ENCODE results near the gene GOLGA6B.
"Not testable (repeated sequence)": the region's sequence is repeated elsewhere in the genome, so short reads cannot be mapped to it uniquely, and the experiment has no call there.

GOLGA6B gene, protein sequence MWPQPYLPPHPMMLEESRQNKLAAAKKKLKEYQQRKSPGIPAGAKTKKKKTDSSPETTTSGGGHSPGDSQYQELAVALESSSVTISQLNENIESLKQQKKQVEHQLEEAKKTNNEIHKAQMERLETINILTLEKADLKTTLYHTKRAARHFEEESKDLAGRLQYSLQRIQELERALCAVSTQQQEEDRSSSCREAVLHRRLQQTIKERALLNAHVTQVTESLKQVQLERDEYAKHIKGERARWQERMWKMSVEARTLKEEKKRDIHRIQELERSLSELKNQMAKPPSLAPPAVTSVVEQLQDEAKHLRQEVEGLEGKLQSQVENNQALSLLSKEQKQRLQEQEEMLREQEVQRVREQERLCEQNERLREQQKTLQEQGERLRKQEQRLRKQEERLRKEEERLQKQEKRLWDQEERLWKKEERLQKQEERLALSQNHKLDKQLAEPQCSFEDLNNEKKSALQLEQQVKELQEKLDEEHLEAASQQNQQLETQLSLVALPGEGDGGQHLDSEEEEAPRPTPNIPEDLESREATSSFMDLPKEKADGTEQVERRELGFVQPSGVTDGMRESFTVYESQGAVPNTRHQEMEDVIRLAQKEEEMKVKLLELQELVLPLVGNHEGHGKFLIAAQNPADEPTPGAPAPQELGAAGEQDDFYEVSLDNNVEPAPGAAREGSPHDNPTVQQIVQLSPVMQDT

DNA sequence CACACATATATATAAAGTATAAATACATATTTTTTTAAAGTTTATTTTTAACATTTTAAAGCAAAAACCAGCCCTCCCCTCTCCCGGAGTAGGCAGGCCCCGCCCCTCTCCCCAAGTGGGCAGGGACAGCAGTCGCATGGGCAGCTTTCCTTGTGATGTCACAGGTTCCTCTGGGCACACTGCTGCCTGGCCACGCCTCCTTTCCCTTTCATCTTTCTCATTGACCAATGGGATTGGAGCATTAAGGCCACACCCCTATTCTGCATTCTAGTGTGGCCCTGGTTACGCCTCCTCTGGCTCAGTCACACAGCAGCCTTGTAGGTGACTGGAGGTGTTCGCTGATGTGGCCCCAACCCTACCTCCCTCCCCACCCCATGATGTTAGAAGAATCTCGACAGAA, at the start of gene GOLGA6B:
TSS of gene GOLGA6B (plus strand) at position 301 of the 400 bp plus-strand sequence. CDS start at position 342, 41 bp downstream.
- DNase-seq = not testable (repeated sequence)

DNA sequence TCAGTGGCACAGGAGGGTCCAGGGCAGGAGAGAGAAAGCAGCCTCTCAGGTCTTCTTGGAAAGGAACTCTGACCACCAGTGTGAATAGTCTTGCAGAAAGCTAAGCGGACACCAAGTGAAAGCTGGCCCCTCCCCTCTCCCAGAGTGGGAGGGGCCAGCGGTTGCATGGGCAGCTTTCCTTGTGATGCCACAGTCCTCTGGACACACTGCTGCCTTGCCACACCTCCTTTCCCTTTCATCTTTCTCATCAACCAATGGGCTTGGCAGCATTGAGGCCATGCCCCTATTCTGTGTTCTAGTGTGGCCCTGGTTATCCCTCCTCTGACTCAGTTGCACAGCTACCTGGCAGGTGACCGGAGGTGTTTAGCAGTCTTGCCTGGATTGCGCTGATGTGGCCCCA, 49.7 kb upstream of the GOLGA6B start:
- DNase-seq = no peak

DNA sequence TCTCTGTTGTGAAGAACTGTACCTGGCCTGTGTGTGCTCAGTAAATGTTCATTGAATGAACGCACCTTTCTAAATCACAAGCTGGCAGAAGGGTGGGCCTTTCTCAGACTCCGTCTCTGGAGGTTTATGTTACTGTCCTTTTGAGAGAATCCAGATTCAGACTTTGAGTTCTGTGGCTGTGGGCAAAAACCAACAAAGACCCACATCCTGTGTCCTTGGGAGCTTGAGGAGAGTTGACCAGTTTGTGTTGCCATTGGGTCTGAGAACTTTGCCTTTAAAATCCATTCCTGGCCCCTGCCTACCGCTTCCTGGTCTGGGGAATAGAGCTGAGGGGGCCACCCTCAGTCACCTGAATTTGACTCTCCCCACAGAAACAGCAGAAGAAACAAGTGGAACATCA, 46.4 kb upstream of the GOLGA6B start:
- DNase-seq = not testable (repeated sequence)

DNA sequence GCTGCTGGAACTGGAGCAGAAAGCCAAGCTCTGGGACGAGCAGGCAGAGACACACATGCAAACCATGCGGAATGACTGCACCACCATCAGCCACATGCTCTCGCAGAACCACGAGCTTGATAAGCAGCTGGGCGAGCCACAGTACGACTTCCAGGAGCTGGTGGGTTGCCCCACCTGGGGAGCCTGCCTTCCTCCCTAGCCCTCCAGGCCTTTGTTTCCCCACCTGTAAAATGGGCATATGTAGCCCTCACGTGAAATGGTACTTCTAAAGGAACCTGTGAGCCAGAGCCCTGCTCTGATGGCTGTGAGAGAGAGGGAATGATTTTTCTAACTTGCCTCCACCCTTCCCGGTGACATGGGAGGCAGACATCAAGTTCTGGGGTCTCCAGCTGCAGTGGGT, 44.6 kb upstream of the GOLGA6B start:
- no peak for DNase-seq

DNA sequence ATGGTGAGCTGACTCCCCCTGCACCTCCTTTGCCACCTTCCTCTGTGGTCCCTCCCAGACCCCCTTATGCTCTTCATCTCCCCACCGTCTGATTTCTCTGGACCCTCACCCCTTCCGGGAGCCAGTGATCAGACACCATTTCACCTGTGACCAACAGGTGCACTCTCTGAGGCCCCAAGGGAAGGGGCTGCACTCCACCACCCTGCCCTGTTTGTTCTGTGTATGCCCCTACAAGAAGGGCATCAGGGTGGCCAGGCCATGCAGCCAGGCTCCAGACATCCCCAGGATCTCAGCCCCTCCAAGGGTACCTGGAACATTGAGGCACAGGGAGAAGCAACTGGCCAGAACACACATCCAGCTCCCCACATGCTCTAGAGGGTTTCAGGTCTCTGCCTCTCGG, 42.2 kb upstream of the GOLGA6B start:
- DNase-seq = not testable (repeated sequence)

DNA sequence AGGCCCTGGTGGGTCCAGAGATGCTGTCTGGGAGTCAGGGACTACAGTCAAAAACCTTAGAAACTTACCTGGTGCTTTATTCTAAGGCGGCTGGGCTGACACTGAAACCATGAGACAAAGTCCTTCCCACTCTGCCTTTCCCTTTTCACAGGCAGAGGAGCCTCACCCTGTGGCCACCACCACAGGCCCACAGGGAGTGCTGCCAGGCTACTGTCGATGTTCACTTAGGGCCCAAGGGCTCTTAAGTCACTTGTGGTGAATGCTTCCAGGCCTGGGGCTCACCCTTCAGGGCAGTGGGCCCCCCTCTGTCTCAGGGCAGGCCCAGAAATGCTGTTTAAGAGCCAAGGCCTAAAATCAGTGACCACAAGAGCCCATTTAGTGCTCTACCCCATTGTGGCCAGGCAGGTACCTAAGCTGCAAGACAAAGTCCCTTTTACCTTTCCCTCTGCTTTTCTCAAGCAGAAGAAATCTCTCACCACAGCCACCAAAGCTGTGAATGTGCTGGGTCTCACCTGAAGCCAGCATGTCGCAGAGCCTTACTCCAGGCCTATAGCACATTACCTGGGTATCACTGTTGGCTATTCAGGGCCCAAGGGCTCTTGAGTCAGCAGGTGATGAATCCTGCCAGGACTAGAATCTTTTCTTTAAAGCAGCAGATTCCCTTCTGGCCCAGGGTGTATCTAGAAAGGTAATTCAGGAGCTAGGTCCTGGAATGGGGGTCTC, 39.5 kb upstream of the GOLGA6B start:
- DNase-seq = no peak

DNA sequence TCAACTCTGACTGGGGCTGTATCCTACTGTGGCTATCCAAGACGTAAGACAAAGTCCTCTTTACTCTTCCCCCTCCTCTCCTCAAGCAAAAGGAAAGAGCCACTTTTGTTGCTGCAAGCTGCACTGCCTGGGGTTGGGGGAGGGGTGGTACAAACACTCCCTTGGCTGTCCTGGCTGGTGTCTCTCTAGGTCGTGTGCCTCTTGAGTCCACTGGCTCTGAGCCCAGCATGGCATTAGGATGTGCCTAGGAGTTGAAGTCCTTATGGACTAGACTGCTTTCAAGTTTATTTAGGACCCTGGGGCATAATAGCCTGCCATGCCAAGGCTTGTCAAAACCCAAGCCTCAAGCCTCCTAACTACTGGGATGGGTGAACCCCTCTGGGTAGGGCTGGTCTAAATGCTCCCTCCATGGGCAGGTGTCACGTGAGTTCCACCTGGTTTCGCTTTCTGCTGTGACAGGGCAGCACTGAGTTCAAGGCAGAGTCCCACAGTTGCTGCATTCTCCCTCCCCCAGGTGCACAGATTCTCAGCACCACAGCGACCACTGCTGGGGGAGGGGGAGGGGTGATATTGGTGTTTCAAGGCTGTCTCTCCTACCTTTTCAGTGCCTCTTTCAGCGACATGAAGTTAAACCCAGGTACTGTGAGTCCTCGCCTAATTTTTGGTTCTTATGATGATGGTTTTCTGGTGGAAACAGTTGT, 38.8 kb upstream of the GOLGA6B start:
- peak; percentile 16 for DNase-seq

DNA sequence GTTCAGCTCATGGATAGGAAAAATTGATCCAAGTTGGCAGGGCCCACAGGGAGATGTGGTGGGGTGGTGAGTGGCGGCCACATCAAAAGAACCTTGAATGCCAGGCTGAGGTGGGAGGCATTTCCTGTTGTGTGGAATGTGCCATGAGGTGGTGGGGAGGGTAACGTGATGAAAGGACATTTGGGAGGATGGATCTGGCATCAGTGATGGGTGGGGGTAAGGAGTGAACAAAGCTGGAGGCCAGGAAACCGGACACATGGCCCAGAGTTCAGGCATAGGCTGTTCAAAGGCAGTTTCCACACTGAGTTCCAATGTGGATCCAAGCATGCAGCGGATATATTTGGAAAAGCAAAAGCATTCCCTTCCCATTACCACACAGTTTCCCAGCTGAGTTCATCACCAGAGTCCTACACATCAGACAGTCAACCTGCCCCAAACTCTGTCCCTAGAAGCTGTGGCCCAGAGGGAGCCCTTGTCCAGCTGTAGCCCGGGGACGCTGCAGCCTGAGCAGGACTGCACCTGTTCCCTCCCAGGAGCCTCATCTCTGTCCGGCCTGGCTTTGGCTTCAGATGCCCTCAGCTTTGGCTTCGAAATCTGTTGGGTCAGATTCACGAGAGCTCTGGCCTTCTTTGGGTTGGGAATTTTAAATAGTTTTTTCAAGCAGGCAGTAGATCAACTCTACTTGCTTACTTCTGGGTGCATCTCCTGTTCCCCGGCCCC, 37.8 kb upstream of the GOLGA6B start:
- no peak for DNase-seq

DNA sequence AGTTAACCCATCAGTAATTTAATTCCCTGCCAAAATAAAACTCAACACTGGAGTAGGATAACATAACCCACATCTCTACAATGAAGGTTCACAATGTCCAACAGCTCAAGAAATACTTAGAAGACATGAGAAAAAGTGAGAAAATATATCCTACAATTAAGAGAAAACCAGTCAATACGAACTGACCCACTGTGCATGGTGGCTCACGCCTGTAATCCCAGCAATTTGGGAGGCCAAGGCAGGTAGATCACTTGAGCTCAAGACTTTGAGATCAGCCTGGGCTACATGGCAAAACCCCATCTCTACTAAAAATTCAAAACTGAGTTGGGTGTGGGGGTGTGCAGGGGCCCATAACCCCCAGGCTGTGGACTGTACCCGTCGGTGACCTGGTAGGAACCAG, 30.6 kb upstream of the GOLGA6B start:
- DNase-seq = not testable (repeated sequence)

DNA sequence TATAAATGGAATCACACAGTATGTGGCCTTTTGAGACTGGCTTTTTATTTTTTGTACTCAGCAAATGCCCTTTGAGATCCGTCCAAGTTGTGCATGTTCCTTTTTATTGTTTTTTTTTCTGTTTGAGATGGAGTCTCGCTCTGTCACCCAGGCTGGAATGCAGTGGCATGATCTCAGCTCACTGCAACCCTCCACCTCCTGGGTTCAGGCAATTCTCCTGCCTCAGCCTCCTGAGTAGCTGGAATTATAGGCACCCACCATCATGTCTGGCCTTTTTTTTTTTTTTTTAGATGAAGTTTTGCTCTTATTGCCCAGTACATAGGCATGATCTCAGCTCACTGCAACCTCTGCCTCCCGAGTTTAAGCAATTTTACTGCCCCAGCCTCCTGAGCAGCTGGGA, 28.3 kb upstream of the GOLGA6B start:
- DNase-seq = not testable (repeated sequence)

DNA sequence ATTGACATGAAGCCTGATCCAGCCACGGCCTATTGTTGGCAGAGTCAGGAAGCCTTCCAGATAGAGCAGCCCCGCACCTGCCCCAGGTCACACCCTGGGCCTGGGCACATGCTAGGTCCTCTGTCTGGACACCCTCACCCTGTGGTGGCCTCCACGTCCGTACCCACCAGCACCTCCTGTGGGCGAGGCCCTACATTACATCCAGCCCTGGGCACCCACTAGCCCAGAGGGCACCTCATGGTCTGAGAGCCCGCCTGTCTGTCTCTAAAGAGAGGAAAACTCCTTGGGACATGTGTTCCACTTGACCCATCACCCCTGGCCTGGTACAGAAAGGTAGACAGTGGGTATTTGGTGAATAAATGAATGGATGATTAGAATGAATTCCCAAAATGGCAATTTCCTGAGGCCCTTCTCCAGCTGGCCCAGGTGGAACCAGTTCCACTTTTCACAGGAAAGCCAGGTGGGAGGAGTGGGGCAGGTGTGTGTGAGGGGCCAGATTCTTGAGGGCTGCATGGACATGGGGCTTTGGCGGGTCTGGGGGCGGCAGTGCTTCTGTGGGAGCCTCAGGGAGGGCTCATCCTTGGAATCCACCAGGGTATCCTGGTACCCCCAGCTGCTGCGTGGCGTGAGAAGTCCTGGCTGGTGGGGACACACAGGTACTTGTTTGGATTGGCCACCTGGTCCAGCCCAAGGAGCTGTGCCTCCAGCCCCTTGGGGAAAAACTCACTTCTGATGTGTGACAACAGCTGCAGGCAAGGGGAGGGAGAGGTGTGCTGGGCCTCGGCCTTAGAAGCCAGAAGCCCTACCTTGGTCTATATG, 26.0 kb upstream of the GOLGA6B start:
- DNase-seq = peak; percentile 14

DNA sequence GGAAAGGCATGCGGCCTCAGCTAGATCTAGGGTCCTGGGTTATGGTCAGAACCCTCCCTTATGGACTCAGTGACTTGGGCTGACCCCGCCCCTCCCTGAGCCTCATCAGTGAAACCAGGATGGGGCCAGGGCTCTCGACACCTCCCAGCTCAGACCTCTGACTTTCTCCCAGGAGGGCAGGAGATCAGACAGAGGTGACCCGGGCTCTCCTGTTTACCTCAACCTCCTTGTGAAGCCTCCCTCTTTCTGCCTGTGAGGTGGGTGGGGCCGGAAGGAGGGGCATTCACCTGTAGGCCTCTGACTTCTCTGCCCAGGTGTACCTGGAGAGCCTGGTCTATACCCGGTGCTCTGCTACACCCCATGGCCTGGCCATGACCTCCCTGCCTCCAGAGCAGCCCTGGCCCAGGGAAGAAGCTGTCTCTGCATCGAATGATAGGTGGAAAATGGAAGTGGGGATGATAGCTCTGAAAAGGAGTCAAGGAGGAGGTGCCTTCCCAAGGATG, 25.4 kb upstream of the GOLGA6B start:
- DNase-seq = not testable (repeated sequence)

DNA sequence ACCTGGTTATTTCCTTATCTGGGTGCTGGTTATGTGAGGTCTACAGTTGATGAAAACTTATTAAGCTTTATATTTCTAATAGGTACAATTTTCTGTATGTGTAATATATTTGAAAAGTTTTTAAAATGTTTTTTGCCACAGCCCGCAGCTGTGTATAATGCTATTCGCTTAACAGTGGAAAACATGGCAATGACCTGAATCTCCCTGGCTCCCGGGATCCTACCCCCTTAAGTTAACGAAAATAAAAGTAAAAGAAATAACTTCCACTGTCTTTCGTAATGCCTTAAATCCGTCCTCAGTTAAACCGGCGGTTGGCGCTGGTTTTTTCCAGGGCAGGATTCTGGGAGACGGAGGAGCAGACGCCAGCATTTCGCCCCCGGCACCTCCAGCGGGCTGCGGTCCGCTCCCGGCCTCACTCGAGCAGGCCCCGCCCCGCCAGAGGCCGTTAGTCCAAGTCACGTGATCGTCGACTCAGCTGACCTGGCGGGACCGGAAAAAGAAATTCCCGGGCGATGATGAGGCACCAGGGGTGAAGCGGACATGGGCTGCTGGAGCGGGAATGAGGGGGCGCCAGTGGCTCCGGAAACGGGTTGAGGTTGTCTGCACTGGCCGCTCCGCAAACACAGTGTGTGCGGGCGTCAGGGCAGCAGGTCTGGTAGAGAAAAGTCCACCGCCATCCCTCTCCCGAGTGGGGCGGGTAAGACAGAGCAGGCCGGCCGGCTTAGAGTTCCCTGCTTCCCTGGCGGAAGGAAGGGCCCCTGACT, 17.8 kb upstream of the GOLGA6B start:
- peak; percentile 76 for DNase-seq

DNA sequence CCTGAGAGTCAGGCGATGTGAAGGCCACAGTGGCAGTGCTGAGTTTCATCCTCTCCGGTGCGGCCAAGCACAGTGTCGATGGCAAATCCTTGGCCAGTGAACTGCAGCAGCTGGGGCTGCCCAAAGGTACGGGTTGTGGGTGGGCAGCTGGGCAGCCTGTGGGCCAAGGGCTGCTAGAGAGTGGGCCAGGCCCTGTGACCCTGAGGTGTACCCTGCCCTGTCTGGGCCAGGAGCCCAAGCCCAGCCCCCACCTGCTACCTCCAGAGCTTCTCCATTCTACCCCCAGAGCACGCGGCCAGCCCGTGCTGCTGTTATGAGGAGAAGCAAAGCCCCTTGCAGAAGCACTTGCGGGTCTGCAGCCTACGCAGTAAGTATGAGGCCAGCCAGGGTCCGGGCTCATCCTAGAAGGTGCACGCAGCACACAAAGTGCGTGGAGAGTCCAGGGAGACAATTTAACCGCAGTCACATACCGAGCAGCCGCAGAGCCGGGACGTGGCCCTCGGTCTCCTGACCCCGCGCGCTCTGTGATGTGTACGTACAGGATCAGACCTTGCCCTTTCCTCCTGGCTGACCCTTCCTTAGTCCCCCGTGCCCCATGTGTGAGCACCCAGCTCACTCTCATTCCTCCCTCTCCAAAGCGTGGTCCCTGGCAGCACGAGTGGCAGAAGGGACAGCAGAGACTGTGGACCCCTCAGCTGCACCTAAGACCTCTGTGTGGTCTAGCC, 14.6 kb upstream of the GOLGA6B start:
- not testable (repeated sequence) for DNase-seq

DNA sequence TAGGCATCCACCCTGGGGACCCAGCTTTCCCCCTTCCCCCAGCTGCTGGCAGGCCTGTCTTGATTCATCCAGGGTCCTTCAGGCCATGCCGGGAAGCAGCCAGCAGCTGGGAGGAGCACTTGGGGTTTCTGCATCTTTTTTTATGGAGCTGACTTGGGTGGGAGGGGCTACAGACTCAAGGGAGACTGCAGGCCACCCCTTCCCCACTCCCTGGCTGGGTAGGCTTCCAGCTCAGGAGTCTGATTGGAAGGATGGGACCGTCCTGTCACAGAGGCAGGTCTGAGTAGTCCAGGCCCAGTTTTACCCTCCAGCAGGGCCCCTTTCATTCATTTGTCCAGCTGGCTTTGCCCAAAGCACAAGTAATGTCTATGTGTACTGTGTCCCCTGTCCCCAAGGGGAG, 12.2 kb upstream of the GOLGA6B start:
- not testable (repeated sequence) for DNase-seq

DNA sequence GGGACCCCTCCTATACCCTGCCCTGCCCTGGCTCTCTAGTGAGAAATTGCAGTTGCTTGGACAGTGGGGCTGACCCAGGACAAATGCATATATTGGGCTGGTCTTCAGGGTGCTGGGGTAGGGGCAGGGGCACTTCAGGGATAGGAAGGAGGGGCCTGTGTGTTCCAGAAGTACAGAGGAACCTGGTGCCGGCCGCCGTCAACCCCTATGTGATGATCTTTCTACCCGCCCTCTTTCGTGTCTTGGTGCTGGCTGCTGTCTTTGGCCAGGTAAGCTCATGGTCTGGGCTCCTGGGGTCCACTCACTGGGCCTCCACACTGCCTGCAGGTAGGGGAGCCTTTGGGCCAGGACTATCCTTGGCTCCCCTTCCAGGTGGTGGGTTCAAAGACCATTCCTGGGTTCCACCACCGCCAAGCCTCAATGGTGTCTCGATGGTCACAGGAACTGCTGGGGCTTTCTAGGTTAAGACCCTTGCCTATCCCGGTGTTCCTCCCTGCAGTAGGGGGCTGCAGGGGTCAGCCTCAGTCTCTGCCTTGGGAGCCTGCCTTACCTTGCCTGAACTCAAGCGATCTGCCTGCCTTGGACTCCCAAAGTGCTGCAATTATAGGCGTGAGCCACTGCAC, 5.8 kb upstream of the GOLGA6B start:
- not testable (repeated sequence) for DNase-seq

DNA sequence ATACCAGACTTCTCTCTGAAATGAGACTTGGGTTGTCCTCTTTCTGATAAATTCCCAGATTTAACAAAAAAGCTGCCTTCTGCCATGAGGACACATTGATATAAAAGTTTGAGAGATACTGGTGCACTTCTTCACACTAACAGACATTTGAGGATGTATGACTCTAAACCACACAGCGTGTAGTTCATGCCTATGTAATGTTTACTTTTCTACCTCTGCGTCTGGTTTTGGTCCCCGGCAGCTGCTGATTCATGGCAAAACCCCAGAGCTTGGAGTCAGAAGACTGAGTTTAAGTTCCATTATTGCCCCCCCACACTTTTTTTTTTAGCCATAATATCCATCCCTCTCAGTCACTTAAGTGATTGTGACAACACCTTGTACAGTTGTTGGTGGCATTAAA, 1.5 kb downstream of the GOLGA6B start:
- not testable (repeated sequence) for DNase-seq

DNA sequence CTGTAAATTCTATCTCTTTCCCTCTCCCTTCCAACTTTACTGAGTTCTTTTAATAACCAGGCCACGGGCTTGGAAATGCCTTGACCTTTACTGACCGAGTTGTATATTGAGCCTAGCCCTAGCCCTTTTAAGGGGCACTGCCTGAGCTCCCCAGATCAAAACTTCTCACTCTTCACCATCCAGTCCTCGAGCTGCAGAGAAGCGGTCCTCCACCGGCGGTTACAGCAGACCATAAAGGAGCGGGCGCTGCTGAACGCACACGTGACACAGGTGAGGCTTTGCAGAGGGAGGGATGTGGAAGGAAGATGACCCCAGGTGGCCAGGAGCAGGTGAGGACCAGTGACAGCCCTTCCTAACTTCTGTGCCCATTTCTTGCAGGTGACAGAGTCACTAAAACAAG, 6.6 kb downstream of the GOLGA6B start:
- DNase-seq = not testable (repeated sequence)

DNA sequence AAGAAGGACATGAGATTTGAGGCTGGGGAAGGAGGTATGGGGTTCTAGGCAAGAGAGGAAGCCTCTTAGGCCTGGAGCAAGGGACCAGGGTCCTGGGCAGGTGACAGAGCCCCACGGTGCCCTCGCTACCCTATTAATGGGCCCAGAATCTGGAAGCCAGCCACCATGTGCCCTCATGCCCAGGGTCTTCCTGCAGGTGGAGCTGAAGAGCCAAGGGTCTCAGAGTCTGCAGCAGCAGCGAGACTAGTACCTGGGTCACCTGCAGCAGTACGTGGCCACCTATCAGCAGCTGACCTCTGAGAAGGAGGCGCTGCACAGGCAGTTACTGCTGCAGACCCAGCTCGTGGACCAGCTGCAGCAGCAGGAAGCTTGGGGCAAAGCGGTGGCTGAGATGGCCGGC, 9.4 kb downstream of the GOLGA6B start:
- not testable (repeated sequence) for DNase-seq

All from activated CD4-positive, alpha-beta T cell treated with anti-CD3 and anti-CD28 coated beads, Interleukin-2, Interleukin-6, amounts not matched to agents 100 ng/mL and 50 ng/mL, durations not matched to agents 16 hours and 8 hours (primary cell).